Measurements from ENCODE around the gene FKBP1A. TPM values are rescaled to one million over a fixed set of nuclear protein-coding genes. Genes with fewer than 3 reads are reported as not detected.

FKBP1A gene
- total RNA-seq, 1 experiment from 2014 or later = 196 TPM

- WGBS (ENCODE audit: extremely low coverage, insufficient read length, low lambda C conversion rate) = no CpG with 5 or more reads among the region's 4 CpGs
- Histone ChIP-seq H3K56ac (ENCODE audit: insufficient read length, low read depth, low read length) (no peak overlapping the region), H3K23me2 (ENCODE audit: insufficient read length, low read depth, low read length, poor library complexity, severe bottlenecking) (no peaks in the 10 kb centered on the region), H3K9me3 (ENCODE audit: control insufficient read depth, low read depth, low read length) (no peaks in the 10 kb centered on the region), H3K18ac (ENCODE audit: insufficient read length, low read depth, low read length) (no peak overlapping the region), H3K27ac (ENCODE audit: insufficient read length, low read depth, low read length) (no peak overlapping the region), H2AFZ (ENCODE audit: low read length) (no peak overlapping the region), H3K27me3 (ENCODE audit: insufficient read depth, low read length) (no peaks in the 10 kb centered on the region), H3K23ac (ENCODE audit: insufficient read length, low read depth, low read length) (no peak overlapping the region), H3K4me2 (ENCODE audit: insufficient read depth, insufficient read length, low read length) (no peak overlapping the region), H3K79me2 (ENCODE audit: insufficient read depth, low read length) (peaks cover 23% of the 10 kb centered on the region), H2AK5ac (ENCODE audit: insufficient read length, low read length) (no peak overlapping the region), H3K4me1 (ENCODE audit: insufficient read depth, low read length) (peaks cover 4% of the 10 kb centered on the region), H2BK5ac (ENCODE audit: insufficient read length, low read length) (no peak overlapping the region), H2BK12ac (ENCODE audit: insufficient read length, low read depth, low read length) (no peak overlapping the region), H3T11ph (ENCODE audit: low read length) (no peak overlapping the region), H3K79me1 (ENCODE audit: insufficient read depth, low read depth, low read length, poor library complexity, severe bottlenecking) (peaks cover 12% of the 10 kb centered on the region), H3K9ac (ENCODE audit: extremely low read depth, insufficient read length, low read length) (no peak overlapping the region), H3K14ac (ENCODE audit: insufficient read depth, low read length) (no peak overlapping the region), H2BK20ac (ENCODE audit: low read depth, low read length, poor library complexity, severe bottlenecking) (no peak overlapping the region), H4K91ac (ENCODE audit: insufficient read length, low read depth, low read length) (no peak overlapping the region), H3K4ac (ENCODE audit: low read depth, low read length) (no peak overlapping the region), H2BK15ac (ENCODE audit: low read depth, low read length) (no peak overlapping the region), H2BK120ac (ENCODE audit: low read depth, low read length, poor library complexity, severe bottlenecking) (no peak overlapping the region), H4K8ac (replicated peaks; ENCODE audit: insufficient read length, low read depth, low read length) (no peak overlapping the region), H4K20me1 (ENCODE audit: control insufficient read depth, insufficient read depth, insufficient read length) (no peaks in the 10 kb centered on the region), H4K5ac (ENCODE audit: insufficient read length, low read depth, low read length) (no peak overlapping the region)
- Mint-ChIP-seq H3K9me3 (no peaks in the 10 kb centered on the region), H3K4me1 (peaks cover 25 to 29% of the 10 kb centered on the region in 2 experiments), H3K4me3 (no peak overlapping the region), H3K36me3 (ENCODE audit: insufficient read depth in 1 of 3, low read depth in 3 of 3) (peaks cover 10 to 53% (median 21%) of the 10 kb centered on the region in 3 experiments; a peak in 6 of 7 replicates), H3K27me3 (ENCODE audit: low read depth) (no peaks in the 10 kb centered on the region), H3K27ac (no peak overlapping the region)
- DNase-seq = no peak
- TF ChIP-seq CTCF (conservative IDR thresholded peaks at IDR 0.05) = no peak
These were observed 19.2 kb downstream of the FKBP1A start for GRCh38 chr20:1373614-1374013.

Measured in H9 (cell line).